Lung (tissue), 12 donors: Measurements from ENCODE around the gene RAB38. TPM values are rescaled to one million over a fixed set of nuclear protein-coding genes. Genes with fewer than 3 reads are reported as not detected.

Experiments
- ATAC-seq: fragments of 200-7000 bp; cut with Tn5 transposase; one replicate; pipeline ENCODE4 v1.9.1; 2020; ENCODE audit warnings: moderate number of reproducible peaks; ENCODE audit not compliant: insufficient read depth, low FRiP score
- DNase-seq, 3 donors: peaks; one replicate each; pipeline ENCODE4 v3.0.0-alpha.2; 2013 to 2017
- H3K27ac ChIP-seq, 2 donors: one replicate each; pipeline ENCODE4 v1.5.1; 2013; ENCODE audit warnings: mild to moderate bottlenecking in 2 of 2, moderate library complexity in 2 of 2, control low read depth in 1 of 2, inconsistent platforms in 1 of 2, low read depth in 1 of 2, low read length in 1 of 2
- H3K27me3 ChIP-seq, 3 donors: one replicate each; pipeline ENCODE4 v1.5.1; 2013; ENCODE audit warnings: low read length in 2 of 3; ENCODE audit not compliant: control insufficient read depth in 3 of 3, insufficient read depth in 3 of 3
- H3K36me3 ChIP-seq, 4 donors: one replicate each; pipeline ENCODE4 v1.5.1; 2013; ENCODE audit warnings: low read length in 4 of 4, mild to moderate bottlenecking in 1 of 4, moderate library complexity in 1 of 4; ENCODE audit not compliant: control insufficient read depth in 4 of 4, insufficient read depth in 4 of 4
- H3K4me1 ChIP-seq, 5 donors: one replicate each; pipeline ENCODE4 v1.5.1; 2013; ENCODE audit warnings: low read length in 5 of 5, mild to moderate bottlenecking in 2 of 5, moderate library complexity in 1 of 5; ENCODE audit not compliant: control insufficient read depth in 5 of 5, insufficient read depth in 5 of 5
- H3K4me3 ChIP-seq: one replicate; pipeline ENCODE4 v1.5.1; 2013; ENCODE audit warnings: mild to moderate bottlenecking, control low read depth, moderate library complexity
- H3K9ac ChIP-seq, 2 donors: one replicate each; pipeline ENCODE4 v1.5.1; 2013; ENCODE audit warnings: low read length in 2 of 2, control low read depth in 1 of 2; ENCODE audit not compliant: insufficient read depth in 1 of 2
- H3K9me3 ChIP-seq, 4 donors: one replicate each; pipeline ENCODE4 v1.5.1; 2013; ENCODE audit warnings: low read length in 3 of 4, mild to moderate bottlenecking in 1 of 4, moderate library complexity in 1 of 4; ENCODE audit not compliant: control insufficient read depth in 4 of 4, insufficient read depth in 3 of 4
- WGBS, 2 donors: extraction: QIAGEN DNeasy Blood & Tissue Kit; methylation state at CpG; one replicate each; pipeline ENCODE4 v1.1.7; 2013; 5-methylcytosine and 5-hydroxymethylcytosine counted together
- polyA plus RNA-seq, 2 donors: library from polyadenylated mRNA; stranded (reverse); fragments of 200-250 nt; gene quantifications; one replicate each; pipeline ENCODE4 v1.2.1, GENCODE V29; 2013
- total RNA-seq, 2 donors: library from RNA; depleted of rRNA in 1 of 2; stranded (reverse); fragments of >200 nt in 1 of 2; gene quantifications; one replicate each; pipeline ENCODE4 v1.2.1, GENCODE V29; 2014 to 2021
- TF ChIP-seq, protein P1 (sequence below): IDR thresholded peaks from 2 replicates; pipeline ENCODE4 v1.5.1; 2012; ENCODE audit warnings: mild to moderate bottlenecking; ENCODE audit errors: control extremely low read depth, extremely low read depth
- donor health status: control.
- donor health status: control.
- donor health status: Bipolar disorder and iron deficiency.
- donor health status: healthy.
- donor health status: DM: yes; HTN: yes; CAD: no.

RAB38 gene
- total and polyA plus RNA-seq, 4 donors: 4.7 to 11.7 (median 7.5) TPM

DNA sequence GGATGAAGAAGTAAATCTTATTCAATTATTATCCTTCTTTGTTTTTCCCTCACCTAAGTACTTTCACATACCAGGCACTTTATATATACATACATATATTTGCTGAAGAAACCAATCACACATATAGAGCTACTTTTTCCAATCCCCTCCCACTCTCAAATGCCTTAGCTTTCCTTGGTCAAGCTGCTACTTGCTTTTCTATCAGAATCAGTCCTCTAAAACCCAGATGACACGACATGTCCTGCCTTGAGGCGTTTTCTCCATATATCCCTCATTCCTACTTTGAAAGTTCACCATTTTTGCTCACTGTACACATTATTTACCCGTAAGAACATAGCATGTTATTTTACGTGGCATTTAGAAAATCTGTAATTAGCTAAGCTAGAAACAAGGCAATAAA, 5.4 kb downstream of the RAB38 start:
- no peak for DNase-seq
- Histone ChIP-seq H3K4me1 (peaks cover 0 to 46% (median 6%) of the 10 kb centered on the region in 5 donors), H3K27me3 (no peaks in the 10 kb centered on the region), H3K27ac (no peak overlapping the region), H3K9ac (no peak overlapping the region), H3K9me3 (peaks cover 0 to 2% (median 0%) of the 10 kb centered on the region in 4 donors), H3K4me3 (no peak overlapping the region), H3K36me3 (no peaks in the 10 kb centered on the region)
- TF ChIP-seq, protein P1, sequence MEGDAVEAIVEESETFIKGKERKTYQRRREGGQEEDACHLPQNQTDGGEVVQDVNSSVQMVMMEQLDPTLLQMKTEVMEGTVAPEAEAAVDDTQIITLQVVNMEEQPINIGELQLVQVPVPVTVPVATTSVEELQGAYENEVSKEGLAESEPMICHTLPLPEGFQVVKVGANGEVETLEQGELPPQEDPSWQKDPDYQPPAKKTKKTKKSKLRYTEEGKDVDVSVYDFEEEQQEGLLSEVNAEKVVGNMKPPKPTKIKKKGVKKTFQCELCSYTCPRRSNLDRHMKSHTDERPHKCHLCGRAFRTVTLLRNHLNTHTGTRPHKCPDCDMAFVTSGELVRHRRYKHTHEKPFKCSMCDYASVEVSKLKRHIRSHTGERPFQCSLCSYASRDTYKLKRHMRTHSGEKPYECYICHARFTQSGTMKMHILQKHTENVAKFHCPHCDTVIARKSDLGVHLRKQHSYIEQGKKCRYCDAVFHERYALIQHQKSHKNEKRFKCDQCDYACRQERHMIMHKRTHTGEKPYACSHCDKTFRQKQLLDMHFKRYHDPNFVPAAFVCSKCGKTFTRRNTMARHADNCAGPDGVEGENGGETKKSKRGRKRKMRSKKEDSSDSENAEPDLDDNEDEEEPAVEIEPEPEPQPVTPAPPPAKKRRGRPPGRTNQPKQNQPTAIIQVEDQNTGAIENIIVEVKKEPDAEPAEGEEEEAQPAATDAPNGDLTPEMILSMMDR: no peak
- 95 to 99% methylated on average over 4 of the region's 4 CpGs for WGBS, 2 donors
- ATAC-seq: no peak

DNA sequence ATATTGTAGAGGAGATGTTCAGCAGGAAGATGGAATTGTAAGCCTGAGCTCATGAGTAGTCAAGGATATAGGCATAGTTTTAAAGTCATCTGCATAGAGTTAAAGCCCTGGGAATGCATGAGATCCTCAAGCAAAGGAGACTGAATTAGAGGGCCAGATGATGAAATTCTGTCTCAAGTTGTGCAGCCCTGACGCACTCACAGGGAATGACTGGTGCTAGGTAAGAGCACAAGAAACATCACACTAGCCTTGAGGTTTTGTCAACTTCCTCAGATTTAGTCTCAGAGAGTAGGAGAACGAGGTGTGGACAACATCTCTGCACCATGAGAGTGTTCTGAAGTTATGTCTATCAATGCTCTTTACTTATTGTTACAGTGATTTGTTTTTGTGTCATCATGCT, 5.8 kb downstream of the RAB38 start:
- TF ChIP-seq, protein P1: no peak
- H3K4me1 ChIP-seq: peaks cover 0 to 49% (median 6%) of the 10 kb centered on the region in 5 donors
- DNase-seq: no peak
- no peaks in the 10 kb centered on the region for H3K36me3 ChIP-seq
- ATAC-seq: no peak
- no peak overlapping the region for H3K27ac ChIP-seq
- 69 to 73% methylated on average over 2 of the region's 2 CpGs for WGBS, 2 donors
- H3K9ac ChIP-seq: no peak overlapping the region
- no peak overlapping the region for H3K4me3 ChIP-seq
- H3K27me3 ChIP-seq: no peaks in the 10 kb centered on the region
- peaks cover 0 to 2% (median 0%) of the 10 kb centered on the region in 4 donors for H3K9me3 ChIP-seq

DNA sequence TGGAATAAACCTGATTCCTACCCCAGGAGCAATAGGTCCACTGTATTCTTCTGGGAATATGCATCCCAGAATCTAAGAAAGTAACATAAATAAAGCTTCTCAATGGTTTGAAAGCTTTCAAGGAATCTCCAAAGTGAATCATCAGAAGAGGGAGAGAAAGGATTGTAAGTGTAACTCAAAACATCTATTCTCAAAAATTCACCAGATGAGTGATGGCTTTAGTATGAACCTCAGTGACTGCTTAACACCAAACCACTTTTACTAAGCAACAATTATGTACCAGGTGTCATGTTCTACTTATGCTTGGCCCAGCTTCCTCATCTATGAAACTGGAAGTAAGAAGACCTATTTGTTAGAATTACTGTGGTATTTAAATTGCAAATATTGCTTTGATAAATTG, 7.4 kb downstream of the RAB38 start:
- Histone ChIP-seq H3K9ac (no peak overlapping the region), H3K9me3 (peaks cover 0 to 2% (median 0%) of the 10 kb centered on the region in 4 donors), H3K36me3 (no peaks in the 10 kb centered on the region), H3K4me3 (no peak overlapping the region), H3K27me3 (no peaks in the 10 kb centered on the region), H3K27ac (no peak overlapping the region), H3K4me1 (peaks cover 0 to 38% (median 2%) of the 10 kb centered on the region in 5 donors)
- ATAC-seq (no peak), DNase-seq (no peak)
- TF ChIP-seq, protein P1: no peak
